GM12892 (cell line): ENCODE results near the gene FNDC11.

Experiments
- POLR2A ChIP-seq: IDR thresholded peaks from 2 replicates; pipeline ENCODE4 v1.6.1; 2011; ENCODE audit warnings: low read depth, low read length, control low read depth
- POLR2AphosphoS5 ChIP-seq: IDR thresholded peaks from 2 replicates; pipeline ENCODE4 v1.6.1; 2011; ENCODE audit warnings: low read depth, low read length, control low read depth
- TAF1 ChIP-seq: IDR thresholded peaks from 2 replicates; pipeline ENCODE4 v1.6.1; 2011; ENCODE audit warnings: low read depth, mild to moderate bottlenecking, control low read depth, low read length, borderline replicate concordance

GRCh38 chr20:63554361-63555278, 661 bp downstream of the FNDC11 start:
- TF ChIP-seq POLR2AphosphoS5, result no peak
- TF ChIP-seq TAF1, result no peak
- TF ChIP-seq POLR2A, result no peak
